Measurements from ENCODE around the gene NAA60.

GRCh38 chr16:3503523-3503922 lies 60.0 kb downstream of the NAA60 start:
- TF ChIP-seq CTCF (conservative IDR thresholded peaks at IDR 0.05; ENCODE audit: low read depth in 2 of 2) (no peak), EZH2 (IDR thresholded peaks at IDR 0.05; ENCODE audit: low read depth, unreplicated experiment) (no peak), POLR2AphosphoS5 (IDR thresholded peaks at IDR 0.05; ENCODE audit: low read depth) (no peak)

Measured in GM23338 (cell line).